ENCODE measurements around the gene RFTN1.

The RFTN1 gene

DNA sequence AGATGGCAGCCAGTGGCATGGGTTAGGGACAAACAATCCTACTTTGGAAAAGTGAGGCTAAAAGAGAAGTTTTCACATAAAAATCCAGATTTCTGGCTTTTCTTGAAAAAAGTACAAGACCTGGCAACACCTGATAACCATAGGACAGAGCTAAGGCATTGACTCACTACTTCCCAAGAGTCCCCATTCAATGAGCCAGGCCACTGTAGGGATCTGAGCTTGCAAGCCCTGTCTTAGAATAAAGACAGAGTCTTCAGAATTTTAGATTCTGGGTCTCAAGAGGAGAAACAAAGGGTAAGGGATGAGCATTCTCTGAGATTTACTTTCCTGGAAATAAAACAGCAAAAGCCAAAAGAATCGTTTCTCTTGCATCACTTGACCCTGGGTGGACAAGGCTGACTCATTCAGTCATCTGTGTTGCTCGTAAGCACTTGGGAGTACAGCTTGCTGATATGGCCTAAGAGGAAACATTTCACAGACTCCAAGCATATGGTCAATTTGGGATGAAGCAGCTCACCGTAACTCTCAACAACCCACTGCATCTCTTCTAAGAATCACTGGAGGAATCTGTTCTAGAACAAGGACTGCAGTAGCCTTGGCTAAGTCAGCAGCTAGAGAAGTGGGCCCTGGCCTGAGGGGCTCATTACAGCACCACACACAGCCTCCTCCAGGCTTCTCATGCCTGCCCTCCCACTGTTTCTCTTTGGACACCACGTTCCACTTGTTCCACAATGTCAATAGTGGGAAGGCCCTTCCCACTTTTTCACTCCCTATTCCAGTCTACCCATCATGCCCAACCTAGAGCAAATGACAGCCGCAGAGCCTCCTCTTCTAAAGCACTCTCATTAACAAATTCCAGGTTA, 86.2 kb downstream of the RFTN1 start:
- no peak for FAIRE-seq
- DNase-seq (ENCODE audit: insufficient read length, low spot score), result no peak
- no peak for TF ChIP-seq PAX5 (IDR thresholded peaks at IDR 0.05; ENCODE audit: insufficient read depth, low read length, severe bottlenecking)
- TF ChIP-seq TAF1 (IDR thresholded peaks at IDR 0.05; ENCODE audit: low read depth, low read length), result no peak

DNA sequence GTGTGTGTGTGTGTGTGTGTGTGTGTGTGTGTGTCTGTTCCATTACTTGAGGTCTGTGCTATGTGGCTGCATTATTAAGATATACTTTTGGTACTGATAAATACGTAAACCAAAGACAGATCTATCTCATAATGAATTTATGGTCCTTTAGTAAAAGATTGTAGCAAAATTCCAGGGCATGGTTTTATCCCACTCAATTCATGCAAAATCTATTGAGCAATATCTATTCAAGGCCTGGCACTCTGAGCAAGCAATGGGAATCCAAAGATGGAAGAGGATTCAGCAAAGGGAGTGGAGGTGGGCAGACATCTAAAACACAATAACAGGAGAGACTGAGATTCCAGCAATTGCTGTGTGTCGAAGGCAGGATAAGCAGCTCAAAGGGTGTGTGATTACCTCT, 86.8 kb downstream of the RFTN1 start:
- FAIRE-seq, result no peak
- DNase-seq (ENCODE audit: insufficient read length, low spot score), result no peak
- TF ChIP-seq TAF1 (IDR thresholded peaks at IDR 0.05; ENCODE audit: low read depth, low read length) (no peak), SPI1 (IDR thresholded peaks at IDR 0.05; ENCODE audit: low read depth, low read length) (no peak), POLR2AphosphoS5 (IDR thresholded peaks at IDR 0.05; ENCODE audit: low read depth, low read length) (no peak), PAX5 (IDR thresholded peaks at IDR 0.05; ENCODE audit: insufficient read depth, low read length, severe bottlenecking) (no peak), POU2F2 (IDR thresholded peaks at IDR 0.05; ENCODE audit: low read depth, low read length) (no peak), POLR2A (IDR thresholded peaks at IDR 0.05; ENCODE audit: low read depth, low read length) (no peak)

DNA sequence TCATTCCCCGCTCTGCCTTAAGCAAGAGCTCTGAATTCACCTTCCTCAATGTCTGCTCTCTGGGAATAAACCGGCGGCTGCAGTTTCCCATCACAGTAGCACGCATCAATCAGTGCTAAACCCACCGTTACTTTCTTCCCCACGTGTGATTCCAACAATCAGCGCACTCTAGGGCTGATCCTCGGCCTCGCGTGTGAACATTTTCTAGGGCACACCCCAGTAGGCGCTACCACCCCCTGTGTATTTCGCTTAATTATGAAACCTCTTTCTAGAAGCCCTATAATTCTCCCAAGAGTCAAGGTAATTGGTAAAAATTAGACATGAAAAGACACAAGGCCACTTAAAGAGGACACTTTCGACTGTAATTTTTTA, 87.5 kb downstream of the RFTN1 start:
- DNase-seq (ENCODE audit: insufficient read length, low spot score) (no peak), FAIRE-seq (no peak)
- TF ChIP-seq POLR2A (IDR thresholded peaks at IDR 0.05; ENCODE audit: low read depth, low read length) (no peak), SPI1 (IDR thresholded peaks at IDR 0.05; ENCODE audit: low read depth, low read length) (no peak), POLR2AphosphoS5 (IDR thresholded peaks at IDR 0.05; ENCODE audit: low read depth, low read length) (no peak), PAX5 (IDR thresholded peaks at IDR 0.05; ENCODE audit: insufficient read depth, low read length, severe bottlenecking) (no peak), TAF1 (IDR thresholded peaks at IDR 0.05; ENCODE audit: low read depth, low read length) (no peak), POU2F2 (IDR thresholded peaks at IDR 0.05; ENCODE audit: low read depth, low read length) (no peak)

DNA sequence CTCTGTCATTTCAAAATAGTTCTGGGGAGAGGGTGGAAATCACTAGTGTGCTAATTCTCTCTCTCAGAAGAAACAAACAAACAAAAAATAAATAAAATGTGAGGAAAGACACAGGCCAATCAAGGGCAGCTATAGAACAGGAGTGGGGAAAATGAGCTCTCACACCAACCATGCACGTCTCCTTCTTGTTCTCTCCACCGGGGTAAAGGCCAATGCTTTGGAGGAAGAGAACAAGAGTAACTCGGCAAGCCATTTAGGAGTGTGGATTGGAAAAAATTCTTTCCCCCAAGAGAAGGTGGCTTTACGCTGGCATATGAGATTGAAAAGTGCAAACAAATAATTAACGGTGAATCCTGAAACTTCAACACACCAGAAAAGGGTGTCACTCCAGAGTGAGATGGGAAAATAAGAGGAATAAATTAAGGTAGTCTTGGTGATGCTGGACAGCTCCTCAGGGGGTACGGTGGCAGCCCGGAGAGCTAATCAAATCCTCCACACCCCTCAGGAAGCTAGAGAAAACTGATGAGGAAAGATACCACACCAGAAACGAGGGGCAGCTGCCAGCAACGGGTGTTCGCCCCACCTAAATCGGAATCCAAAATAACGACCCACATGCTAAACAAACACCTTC, 88.0 kb downstream of the RFTN1 start:
- FAIRE-seq (no peak), DNase-seq (ENCODE audit: insufficient read length, low spot score) (no peak)
- no peak for TF ChIP-seq POLR2AphosphoS5 (IDR thresholded peaks at IDR 0.05; ENCODE audit: low read depth, low read length)
- TF ChIP-seq SPI1 (IDR thresholded peaks at IDR 0.05; ENCODE audit: low read depth, low read length), result no peak
- TF ChIP-seq PAX5 (IDR thresholded peaks at IDR 0.05; ENCODE audit: insufficient read depth, low read length, severe bottlenecking), result no peak
- no peak for TF ChIP-seq POLR2A (IDR thresholded peaks at IDR 0.05; ENCODE audit: low read depth, low read length)
- TF ChIP-seq TAF1 (IDR thresholded peaks at IDR 0.05; ENCODE audit: low read depth, low read length), result no peak
- TF ChIP-seq POU2F2 (IDR thresholded peaks at IDR 0.05; ENCODE audit: low read depth, low read length), result no peak

DNA sequence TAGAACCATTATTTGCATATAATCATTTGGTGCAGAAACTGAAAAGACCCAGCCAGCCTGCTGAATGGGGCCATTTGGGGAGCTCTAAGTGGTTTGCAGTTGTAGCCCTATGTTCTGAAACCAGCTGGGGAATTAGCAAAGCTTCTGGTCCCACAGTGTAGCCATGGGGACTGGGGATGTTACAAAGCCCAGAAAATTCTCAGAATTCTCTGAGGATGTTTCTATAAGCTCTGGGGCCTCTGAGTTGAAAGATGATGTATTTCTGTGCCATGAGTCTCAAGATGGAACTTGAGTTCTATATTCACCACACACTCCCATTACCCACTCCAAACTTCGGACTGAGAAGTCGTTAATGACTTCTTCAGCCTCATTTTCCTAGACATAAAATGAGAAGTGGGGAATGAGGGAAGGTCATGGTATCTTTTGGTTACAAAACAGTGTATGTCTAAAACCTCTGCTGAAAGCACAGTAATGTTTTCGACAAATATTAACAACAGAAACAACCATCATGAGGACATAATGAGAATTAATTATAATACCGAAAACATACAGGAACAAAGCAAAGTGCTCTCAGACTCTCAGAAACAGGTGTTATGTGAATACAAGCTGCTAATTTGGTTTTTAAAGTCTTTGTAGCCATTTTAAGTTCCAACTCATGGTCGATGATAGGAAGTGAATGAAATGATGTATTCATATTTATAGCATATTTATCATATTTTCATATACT, 89.4 kb downstream of the RFTN1 start:
- FAIRE-seq (no peak), DNase-seq (ENCODE audit: insufficient read length, low spot score) (no peak)
- TF ChIP-seq PAX5 (IDR thresholded peaks at IDR 0.05; ENCODE audit: insufficient read depth, low read length, severe bottlenecking) (no peak), POLR2A (IDR thresholded peaks at IDR 0.05; ENCODE audit: low read depth, low read length) (no peak), POU2F2 (IDR thresholded peaks at IDR 0.05; ENCODE audit: low read depth, low read length) (peak; percentile 88)

DNA sequence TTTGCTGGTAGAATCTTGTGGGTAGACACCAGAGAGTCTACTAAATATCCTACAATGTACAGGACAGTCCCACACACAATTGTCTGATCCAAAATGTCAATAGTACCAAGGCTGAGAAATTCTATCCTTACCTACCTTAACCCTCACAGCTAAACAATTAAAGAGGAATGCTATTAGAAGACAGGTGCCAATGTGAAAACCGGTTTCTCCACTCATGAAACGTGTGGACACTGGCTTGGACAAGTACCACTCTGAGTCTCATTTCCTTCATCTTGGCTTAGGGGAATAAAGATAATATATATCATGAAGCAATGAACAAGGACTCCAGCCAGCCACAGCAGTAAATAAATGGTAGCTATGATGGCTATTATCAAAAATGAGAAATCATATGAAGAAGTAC, 90.2 kb downstream of the RFTN1 start:
- FAIRE-seq (no peak), DNase-seq (ENCODE audit: insufficient read length, low spot score) (no peak)
- TF ChIP-seq TAF1 (IDR thresholded peaks at IDR 0.05; ENCODE audit: low read depth, low read length), result no peak
- TF ChIP-seq POLR2AphosphoS5 (IDR thresholded peaks at IDR 0.05; ENCODE audit: low read depth, low read length), result no peak
- TF ChIP-seq POLR2A (IDR thresholded peaks at IDR 0.05; ENCODE audit: low read depth, low read length), result no peak
- TF ChIP-seq PAX5 (IDR thresholded peaks at IDR 0.05; ENCODE audit: insufficient read depth, low read length, severe bottlenecking), result no peak
- no peak for TF ChIP-seq POU2F2 (IDR thresholded peaks at IDR 0.05; ENCODE audit: low read depth, low read length)
- no peak for TF ChIP-seq SPI1 (IDR thresholded peaks at IDR 0.05; ENCODE audit: low read depth, low read length)

DNA sequence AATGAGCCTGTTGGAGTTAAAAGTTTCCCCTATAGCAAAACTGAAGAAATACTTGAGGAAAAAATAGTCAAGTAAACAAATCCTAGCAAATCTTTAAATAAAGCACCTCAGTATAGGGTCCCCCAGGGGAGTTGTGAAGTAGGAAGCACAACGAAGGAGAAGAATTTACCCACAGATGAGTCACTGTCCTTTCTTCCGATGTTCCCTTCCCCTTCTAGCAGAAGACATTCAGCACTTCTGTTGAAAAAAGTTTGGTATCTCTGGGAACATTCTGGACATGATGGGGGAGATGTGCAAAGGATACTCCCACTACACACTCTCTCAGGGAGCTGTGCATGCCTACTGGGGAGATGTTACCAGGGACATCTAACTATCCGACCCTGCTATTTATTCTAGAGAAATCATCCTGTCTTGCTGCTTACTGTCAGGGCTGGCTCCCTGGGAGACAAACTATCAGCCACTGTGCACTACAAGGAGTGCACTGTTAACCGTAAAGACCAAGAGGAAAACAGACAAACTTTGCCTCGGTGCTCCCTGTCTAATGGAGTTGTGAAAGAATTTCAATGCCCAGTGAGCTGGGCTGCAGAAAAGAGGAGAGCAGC, 93.8 kb downstream of the RFTN1 start:
- FAIRE-seq (no peak), DNase-seq (ENCODE audit: insufficient read length, low spot score) (no peak)
- TF ChIP-seq POLR2AphosphoS5 (IDR thresholded peaks at IDR 0.05; ENCODE audit: low read depth, low read length) (no peak), TAF1 (IDR thresholded peaks at IDR 0.05; ENCODE audit: low read depth, low read length) (no peak), POU2F2 (IDR thresholded peaks at IDR 0.05; ENCODE audit: low read depth, low read length) (no peak), PAX5 (IDR thresholded peaks at IDR 0.05; ENCODE audit: insufficient read depth, low read length, severe bottlenecking) (no peak), POLR2A (IDR thresholded peaks at IDR 0.05; ENCODE audit: low read depth, low read length) (no peak), SPI1 (IDR thresholded peaks at IDR 0.05; ENCODE audit: low read depth, low read length) (no peak)

DNA sequence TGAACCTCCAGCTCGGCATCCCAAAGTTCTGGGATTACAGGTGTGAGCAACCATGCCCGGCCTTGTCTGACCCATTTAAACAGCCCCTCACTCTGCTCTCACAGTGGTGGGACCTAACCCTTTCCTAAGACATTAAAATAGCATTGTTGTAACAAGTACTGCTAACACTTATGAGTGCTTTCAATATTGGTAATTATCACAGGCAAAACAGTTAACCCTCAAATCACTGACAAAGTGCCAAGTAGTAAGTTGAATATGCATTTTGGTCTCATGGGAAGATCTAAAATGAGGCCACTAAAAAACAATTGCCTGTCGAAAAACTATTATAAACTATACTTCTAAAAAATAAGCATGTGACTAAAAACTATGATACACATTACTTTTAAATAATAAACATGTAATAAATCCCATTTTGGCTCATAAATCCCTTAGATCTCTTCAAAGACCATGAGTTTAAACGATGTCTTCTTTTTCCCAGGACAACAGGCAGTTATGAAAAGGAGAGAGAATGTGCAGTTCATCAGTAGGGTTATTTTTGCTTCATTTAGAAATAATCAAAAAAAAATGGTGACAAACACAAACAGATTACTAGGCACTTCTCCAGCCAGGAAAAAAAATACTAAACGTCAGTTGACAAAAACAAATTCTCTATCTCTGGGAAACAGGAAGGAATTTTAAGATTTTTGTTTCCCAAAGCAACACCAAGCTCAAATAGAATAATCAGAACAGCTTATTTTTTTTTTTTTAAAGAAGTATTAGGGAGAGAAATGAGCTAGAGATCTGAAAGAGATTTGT, 95.4 kb downstream of the RFTN1 start:
- TF ChIP-seq POLR2A (IDR thresholded peaks at IDR 0.05; ENCODE audit: low read depth, low read length) (no peak), SPI1 (IDR thresholded peaks at IDR 0.05; ENCODE audit: low read depth, low read length) (no peak), TAF1 (IDR thresholded peaks at IDR 0.05; ENCODE audit: low read depth, low read length) (no peak), PAX5 (IDR thresholded peaks at IDR 0.05; ENCODE audit: insufficient read depth, low read length, severe bottlenecking) (no peak), POLR2AphosphoS5 (IDR thresholded peaks at IDR 0.05; ENCODE audit: low read depth, low read length) (no peak), POU2F2 (IDR thresholded peaks at IDR 0.05; ENCODE audit: low read depth, low read length) (no peak)
- DNase-seq (ENCODE audit: insufficient read length, low spot score) (no peak), FAIRE-seq (no peak)
